ENCODE results near the gene DCTN3.

Gene DCTN3

DNA sequence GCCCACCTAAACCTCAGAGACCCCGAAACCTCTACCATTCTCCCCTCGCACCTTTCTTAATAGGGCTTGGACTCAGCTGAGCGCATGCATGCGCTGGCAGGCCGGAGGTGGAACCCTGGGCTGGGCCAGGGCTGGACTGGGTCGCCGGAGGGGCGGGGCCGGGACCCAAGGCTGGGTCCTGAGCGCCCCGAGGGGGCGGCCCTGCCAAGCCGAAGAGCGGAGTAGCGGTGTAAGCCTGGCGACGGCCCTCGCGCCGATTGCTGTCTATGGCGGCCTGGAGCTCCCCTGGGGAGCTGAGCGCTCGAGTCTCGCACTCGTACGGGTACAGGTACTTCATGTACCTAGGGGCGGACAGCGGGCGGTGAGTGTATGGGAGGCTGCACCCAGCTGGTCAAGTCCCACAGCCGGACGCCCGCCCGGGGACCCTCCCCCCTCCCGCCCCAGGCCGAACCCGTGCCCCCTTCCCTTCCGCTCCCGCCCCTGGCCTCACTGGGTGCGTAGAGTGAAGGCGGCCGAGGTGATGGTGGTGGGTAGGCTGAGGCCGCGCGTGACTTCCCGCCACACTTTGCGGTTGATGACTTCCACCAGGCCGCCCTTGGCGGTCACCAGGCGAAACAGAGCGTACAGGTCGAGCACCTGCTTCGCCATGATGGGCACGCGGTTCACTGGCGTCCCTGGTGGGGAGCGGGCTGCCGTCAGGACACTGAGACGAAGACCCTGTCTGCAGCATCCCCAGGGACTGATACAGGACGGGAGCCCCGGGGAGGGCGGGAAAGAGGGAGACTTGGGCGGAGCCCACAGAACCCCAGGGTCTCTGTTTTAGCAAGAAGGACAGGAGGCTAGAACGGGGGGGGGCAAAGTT, 3.3 kb upstream of the DCTN3 start:
- no peak for DNase-seq (ENCODE audit: low spot score)

DNA sequence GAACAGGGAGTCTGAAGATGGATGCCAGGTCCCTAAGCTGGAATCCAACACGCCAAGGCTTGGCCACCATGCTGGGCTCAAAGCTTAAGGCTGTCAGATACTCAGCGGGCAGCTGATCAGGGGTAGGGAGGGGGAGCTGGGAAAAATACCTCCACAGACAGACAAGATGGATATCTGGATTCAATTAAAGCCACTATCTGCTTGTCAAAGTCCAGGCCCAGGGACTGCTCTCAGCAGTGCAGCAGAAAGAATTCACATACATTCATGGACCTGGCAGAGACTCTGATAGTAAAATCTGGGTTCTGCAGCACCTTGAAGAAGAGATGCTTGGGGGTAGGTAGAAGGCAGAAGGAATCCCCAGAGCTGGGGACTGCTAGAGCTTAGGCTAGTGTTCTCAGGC, 5.2 kb downstream of the DCTN3 start:
- no peak for DNase-seq (ENCODE audit: low spot score)

DNA sequence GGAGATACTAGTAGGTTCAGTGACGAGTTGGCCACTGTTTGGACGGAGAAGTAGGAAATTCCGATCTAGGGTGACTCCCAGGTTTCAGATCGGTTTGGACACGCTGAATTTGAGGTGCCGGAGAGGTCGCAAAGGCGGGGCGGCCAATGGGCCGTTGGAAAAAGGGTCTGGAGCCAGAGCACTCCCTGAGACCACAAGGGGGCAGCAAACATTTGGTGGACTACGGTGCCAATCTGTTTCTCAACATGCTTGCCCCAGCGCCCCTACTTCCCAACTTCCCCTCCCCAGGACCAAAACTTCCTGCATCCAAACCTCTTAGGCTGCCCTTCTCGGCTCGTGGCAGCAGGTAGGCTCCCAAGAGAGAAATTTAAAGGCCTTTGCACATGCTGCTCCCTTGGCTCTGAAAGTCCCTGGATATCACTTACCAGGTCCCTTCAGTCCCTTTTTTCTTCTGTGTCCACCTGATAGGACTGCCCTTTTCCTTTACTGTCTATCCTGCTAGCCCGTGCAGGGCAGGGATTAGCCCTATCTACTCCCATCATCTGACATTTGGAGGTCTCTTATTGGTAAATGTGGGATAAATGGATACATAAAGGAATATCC, 7.4 kb downstream of the DCTN3 start:
- DNase-seq (ENCODE audit: low spot score) = peak; percentile 82

DNA sequence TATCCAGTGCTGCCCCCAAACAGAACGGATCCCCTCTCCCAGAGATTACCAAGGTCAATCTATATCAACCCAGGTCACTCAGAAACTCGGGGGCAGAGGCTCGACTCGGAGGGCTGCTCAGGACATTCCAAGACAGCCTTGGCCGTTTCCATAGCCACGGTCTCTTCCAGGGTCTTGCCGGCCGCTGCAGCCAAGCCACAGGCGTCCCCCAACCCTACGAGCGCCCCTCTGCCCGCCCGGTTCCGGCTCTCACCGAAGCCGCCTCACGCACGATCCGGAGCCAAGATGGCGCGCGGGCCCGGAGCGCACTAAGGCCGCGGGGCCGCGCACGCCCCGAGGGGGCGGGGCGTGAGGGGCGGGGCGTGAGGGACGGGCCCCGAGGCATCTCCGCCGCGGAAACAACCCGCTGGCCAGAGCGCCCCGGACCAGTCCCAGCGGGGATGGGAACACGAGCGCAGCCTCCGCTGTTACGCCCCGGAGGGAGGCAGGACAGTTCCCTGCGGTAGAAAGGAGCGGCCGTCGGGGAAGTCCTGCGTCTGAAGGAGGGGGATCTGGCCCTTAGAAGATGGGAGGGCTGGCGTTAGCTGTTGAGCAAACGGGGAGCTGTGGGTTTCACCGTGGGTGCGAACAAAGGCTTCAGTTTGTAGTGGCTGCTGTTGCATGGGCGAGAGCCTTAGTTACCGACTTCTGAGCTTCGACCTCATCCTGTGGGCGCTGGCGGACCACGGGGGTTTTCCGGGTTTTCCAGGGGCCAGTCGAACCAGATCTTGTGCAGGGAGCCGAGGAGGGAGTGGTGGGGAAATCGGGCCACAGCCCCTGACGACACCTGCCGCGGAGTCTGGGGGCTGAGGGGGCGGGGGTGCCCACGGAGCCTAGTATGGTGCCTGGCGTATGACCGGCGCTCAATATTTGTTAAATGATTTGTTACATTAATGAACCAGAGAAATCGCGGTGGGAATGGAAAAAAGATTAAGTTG, 8.2 kb downstream of the DCTN3 start, which contains the start of gene RPP25L:
RPP25L (minus strand) TSS at position 287 of the 977 bp plus-strand sequence. CDS start 801 bp downstream, outside the sequence.
- peak; percentile 86 for DNase-seq (ENCODE audit: low spot score)

DNA sequence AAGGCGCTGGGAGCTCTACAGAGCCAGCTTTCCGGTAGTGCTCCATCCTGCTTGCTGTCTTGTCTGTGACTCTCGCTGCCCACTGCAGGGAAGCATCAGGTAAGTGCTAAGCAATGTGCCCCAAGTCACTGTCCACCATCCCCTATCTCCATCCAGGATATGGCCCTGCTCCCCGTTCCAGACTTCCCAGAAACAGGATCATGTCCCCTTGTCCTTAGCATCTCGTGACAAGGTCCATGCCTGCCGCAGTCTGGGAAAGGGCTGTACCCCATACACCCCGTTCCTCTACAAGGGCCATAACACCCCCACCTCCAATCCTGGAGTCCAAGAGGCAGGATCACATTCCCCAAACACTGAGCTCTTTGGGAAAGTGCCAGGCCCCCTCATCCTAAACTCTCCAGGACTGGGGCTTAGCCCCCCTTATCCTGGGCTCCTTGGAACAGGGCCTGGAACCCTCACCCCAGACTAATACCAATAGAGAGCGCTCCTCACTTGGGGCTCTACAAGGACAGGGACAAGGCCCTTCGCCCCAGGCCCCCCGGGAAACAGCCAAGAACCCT, 9.0 kb downstream of the DCTN3 start:
- no peak for DNase-seq (ENCODE audit: low spot score)

DNA sequence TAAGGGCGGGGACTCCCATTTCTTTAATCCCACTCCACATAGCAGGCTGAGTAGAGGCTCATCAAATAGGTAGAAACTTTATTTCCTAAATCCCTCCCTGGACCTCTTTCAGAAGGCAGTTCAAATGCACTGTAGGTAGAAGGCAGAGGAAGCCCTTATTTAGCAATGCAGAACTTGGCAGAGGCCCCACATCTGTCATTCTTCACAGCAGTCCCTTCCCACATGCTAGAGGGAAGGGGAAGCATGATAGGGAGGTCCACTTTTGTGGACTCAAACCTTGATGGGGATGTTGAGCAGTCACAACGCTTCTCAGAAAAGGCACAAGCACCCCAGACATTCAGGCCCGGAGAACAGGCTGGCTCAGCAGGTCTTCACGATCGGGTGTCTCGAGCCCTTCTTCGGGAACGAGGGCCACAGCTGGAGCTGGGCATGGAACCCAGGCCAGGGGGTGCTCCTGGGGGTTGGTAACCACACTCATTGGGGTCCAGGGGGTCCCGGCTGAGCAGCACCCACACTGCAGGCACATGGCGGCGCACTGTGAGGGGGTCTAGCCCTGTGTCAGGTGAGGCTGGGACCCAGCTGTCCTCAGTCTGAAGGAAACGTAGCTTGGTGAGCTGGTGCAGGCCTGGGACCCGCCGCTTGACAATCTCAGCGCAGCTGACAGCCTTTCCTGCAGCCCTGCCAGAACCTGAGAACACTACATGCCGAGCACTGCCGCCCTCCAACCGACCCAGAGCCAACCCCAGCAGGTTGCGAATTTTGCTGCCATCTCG, 9.7 kb downstream of the DCTN3 start:
- DNase-seq (ENCODE audit: low spot score) = no peak

DNA sequence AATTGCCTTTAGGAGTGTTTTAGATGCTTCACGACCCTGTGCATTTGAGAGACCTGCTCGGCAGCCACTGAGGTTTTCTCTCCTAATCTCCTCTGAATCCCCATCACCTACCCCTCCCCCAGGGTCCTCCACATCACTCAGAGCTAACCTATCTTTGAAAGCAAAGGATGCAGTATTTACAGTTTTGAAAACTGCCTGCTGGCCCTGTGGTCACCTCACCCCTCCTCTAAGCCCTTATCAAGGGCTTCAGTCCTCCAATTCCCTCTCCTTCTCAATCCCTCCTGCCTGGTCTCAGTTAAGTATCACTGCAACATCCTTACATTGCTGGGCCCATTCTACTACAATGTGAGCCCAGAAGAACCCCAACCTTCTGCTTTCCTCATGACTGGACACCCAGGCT, 13.0 kb downstream of the DCTN3 start:
- DNase-seq (ENCODE audit: low spot score) = no peak

DNA sequence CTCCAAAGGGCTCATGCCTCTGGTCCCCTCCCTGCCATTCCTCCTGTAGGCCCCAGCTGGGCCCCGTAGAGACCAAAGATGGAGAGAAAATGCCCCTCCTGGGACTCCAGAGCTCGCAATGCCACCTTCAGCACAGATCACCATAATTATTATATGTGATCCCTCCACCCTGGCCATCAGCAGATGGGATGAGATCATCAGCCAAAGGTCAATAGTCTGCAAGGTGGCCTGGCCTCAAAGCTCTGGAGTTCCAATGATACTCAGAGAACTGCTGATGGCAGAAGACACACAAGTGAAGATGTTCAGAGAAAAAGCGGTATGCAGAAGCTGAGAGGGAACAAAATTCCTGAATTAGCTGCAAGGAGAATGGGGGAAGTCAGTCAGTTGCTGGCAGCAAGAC, 13.4 kb downstream of the DCTN3 start:
- no peak for DNase-seq (ENCODE audit: low spot score)

DNA sequence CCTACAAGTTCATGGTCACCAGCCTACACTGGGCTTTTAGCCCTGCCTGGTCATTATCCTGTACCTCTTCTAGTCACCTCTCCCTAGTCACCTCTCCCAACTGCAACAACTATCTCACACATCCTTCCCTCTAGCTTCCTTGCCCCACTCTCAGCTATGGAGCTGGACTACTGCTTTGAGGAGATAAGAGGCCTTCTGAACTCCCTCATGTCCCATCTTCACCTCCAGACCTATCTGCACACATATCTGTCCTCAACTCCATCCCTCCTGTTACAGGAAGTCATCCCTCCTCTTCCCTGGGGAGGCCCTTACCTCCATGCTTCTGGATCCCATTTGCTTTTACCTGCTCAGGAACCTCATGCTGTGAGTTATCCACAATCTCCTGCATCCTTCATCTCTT, 14.1 kb downstream of the DCTN3 start:
- DNase-seq (ENCODE audit: low spot score) = no peak

DNA sequence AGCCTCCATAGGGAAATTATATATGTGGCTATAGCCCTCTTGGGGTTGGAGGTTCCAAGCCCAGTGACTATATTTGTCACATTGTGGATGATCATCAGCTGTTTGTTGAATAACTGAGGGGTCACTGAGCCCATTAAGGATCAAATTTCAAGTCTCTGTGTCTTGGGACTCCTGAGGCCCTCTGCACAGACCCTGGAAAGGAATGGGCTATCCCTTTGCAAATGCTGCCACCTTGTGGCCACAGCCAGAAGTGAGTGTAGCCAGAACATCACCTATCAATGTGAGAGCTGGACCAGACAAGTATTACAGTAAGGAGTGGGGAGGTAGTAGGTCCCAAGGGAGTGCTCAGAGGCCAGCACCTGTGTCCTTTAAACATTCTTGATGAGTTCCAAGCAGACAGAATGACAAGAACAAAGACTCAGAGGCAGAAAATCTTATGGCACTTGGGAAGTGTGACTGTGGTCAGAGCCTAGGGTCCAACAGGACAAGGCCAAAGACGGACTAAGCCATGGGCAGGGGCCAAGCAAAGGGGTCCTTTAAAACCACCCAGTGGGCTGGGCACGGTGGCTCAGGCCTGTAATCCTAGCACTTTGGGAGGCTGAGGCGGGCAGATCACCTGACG, 16.6 kb downstream of the DCTN3 start:
- peak; percentile 68 for DNase-seq (ENCODE audit: low spot score)

DNA sequence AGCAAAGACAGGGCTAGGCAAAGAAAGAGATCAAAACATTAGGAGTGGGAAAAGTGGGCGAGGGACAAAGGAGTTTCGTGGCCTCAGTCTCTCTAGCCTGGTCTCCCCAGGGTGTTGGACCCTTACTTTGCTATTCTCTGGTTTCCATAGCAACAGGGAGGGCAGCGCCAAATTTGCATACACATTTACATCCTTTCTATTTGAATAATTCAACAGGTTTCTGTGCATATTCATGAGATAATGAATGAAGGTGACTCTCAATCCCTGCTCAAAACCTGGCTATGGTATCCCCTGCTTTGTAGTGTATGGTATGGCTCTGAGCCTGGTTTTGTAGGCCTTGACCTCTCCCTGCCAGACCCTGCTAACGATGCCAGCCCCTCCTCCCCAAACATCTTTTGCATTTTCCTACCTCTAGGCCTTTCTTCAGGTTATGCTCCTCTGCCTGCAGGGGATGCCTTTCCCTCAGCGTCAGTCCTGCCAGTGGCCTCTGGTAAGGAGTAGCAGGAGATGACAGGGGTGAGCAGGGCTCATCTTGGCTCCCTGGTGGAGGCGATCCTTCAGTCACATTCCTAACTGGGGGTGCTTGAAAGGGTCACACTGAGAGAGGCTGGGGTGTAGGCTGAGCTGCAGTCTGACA, 18.2 kb downstream of the DCTN3 start:
- no peak for DNase-seq (ENCODE audit: low spot score)

DNA sequence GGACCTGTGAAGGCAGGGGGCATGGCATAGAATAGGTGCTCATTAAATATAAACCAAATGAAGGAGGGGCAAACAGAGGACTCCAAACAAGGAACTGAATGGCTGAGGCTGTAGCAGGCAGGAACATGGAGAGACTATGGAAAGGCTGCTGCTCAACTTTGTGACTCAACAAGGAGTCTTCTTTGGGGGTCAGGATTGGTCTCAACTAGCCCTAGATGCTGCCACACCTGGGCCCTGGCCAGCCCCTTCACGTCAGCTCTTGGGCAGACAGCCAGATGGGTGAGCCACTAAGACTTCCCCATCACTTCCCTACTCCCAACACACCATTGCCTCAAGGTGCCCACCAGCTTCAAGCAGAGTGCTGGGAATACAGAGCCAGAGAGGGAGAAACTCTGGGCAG, 19.4 kb downstream of the DCTN3 start:
- peak; percentile 18 for DNase-seq (ENCODE audit: low spot score)

DNA sequence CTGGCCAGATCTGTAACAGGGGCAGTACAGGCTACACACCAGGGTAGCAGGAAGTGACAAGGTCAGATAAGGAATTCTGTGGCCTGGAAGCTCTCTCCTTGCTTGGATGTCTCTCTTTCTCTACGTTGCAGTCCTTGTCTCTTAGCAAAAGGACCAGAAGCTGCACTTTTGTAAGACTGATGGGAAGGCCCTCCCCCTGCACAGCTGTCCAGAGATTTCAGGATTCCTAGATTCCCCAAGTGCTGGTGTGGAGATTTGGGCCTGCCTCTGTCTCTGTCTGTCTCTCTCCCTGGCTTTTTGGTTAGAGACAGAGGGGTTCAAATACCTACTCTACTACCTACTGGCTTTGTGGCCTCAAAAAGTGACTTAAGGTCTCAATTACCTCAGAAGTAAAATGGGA, 20.7 kb downstream of the DCTN3 start:
- no peak for DNase-seq (ENCODE audit: low spot score)

DNA sequence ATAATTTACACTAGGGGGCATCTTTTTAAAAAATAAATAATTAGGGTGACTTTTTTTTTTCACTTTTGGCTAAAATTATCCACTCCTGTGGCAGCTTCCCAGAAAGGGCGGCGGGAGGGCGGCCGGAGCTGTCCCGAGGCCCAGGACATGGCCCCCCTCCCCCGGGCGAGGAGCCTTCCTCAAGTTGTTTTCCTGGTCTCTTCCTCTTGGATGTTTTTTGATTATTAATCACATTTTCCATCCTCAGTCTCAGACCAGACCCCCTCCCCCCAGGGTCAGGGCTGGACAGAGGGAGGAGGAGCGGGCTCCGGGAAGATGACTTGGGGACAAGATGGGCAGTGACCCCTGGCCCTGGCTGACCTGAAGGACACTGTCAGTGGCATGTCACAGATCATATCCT, 26.1 kb downstream of the DCTN3 start:
- DNase-seq (ENCODE audit: low spot score) = no peak

DNA sequence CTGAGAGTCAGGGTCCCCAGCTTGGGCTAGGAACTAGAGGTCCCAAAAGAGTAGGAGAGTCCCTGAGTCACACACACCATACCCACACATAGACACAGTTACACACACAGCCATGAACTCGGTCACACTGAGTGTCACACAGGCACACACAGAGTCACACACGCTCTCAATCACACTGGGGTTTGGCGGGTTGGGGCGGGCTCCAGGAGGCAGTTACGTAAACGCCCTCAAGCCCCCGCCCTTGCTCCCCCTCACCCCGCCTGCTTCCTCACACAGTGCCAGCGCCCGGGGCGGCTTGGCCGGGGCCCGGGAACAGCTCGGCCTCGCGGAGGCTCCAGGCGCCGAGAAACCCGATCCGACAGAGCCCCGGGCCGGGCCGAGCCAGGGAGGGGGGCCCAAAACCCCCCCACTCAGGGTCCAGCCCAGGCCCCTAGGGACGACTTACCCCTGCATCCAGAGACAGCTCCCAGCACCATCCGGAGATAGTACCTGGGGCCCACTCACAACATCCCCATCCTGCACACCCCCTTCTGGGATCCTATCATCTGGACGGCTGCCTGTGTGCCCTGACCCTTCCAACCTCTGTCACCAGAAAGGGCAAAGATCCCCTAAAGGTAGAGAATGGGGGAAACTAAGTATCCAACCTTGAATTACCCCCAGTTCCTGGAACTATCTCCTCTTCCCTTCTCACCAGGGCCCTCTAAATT, 27.2 kb downstream of the DCTN3 start:
- no peak for DNase-seq (ENCODE audit: low spot score)

DNA sequence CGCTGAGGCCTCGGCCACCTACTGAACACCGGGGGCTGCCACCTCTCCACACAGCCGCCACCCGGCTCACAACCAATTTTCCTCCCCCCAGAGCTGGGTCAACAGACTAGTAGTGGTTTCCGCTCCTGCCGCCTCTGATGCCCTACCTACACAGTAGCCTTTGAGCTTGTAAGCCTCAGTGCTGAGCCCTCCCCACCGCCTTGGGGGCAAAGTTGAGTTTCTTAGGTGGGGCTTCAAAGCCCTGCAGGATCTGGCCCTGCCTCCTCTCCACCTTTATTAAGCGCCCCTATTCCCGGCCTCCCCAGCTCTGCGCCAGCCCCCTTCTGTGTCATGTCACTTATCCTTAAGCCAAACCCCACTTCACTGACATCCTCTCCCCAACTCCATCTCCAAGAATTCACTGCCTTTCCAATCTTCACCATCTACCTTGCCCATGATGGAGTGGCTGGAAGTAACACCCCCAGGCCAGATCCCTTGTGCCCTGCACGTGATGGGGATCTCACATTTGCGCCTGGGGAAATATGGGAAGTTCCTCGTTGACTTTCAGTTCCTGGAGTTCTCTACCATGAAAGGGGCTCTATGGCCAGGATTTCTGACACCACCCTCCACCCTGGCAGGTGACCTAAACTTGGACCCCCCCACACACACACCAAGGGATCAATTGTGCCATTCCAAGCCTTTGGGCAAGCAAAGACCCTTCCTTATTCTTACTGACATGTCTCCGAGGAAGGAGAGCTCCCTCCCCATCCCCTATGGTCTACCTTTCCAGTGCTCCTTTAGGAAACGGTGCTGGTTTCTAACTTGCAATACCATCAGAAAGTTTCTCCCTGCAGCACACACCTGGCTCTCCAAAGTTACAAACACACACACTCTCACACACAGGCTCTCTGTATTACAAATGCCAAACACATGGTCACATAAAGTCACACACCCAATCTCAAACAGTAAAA, 28.1 kb downstream of the DCTN3 start:
- DNase-seq (ENCODE audit: low spot score) = no peak

DNA sequence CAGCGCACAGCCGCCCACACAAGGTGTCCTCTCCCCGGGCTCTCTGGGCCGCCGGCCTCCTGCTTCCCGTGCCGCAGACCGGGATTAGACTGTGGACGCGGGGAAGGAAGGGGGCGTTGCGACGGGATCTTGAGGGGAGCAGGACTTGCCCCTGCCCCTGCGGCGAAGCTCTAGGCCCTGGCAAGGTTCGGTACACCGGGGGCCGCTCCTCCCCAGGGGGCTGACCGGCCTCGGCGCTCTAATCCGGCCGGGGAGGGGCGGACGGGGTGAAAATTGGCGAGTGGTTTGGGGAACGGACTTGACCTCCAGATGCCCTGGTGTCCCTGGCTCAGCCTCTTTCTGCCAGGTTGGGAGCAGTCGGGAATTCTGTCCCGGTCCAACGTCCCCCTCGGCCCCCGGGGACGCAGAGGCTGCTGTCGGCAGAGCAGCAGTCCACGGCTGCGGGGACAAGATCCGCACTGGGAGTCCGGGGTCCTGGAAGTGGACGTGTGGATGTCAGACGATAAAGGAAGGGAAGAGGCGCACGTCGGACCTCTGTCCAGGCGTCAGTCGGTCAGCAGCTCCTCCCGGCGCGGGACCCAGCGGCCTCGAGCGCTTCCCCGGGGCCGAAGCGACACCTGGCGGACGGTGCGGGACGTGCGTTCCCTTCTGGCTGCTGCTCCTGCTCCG, 28.9 kb downstream of the DCTN3 start:
- DNase-seq (ENCODE audit: low spot score) = peak; percentile 74
